Activated CD4-positive, alpha-beta T cell treated with anti-CD3 and anti-CD28 coated beads for 48 hours (primary cell): ENCODE measurements around the gene ITIH5.
A peak's percentile ranks its signal among the peaks of the same experiment; 100 is the strongest.
"Not testable (repeated sequence)": the region's sequence is repeated elsewhere in the genome, so short reads cannot be mapped to it uniquely, and the experiment has no call there.

Experiments used
- DNase-seq: peaks from one replicate; pipeline ENCODE4 v3.0.0-alpha.2; 2020

Gene ITIH5

DNA sequence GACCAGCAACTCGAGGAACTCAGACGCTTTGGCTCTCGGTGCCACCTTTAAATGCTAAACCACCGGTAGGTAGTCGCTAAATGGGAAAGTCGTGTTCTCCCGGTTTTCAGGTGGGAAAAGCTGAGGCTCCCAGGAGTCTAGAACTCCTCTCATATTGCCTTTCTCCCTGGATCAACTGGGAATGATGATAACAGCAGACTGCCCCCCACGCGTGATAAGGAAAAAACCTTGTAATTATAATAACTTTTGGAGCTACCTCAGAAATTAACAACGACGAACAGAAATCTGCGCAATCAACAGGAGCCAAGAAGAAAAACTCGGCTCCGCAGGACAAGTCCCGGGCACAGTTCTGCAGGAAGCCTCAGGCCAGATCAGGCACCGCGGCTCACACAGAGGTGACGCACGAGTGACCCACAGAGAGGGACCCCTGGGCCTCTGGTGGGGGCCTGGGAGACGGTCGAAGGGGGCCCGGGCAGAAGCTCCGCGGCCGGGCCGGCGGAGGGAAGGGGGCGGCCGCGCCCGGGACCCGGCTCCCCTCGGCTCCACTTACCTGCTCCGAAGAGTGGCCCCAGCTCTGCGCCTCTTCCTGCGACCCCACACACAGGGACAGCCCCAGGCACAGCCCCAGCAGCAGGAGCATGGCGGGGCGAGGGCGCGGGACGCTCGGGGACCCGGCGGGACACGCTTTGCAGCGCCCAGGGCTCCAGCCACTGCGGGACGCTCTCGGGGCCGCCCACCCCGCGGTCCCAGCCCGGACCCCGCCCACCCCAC, at the start of gene ITIH5:
Gene ITIH5 (minus strand): TSS at position 714 of the 771 bp plus-strand sequence. CDS start 74 bp downstream, at position 640.
- DNase-seq = peak; percentile 7

GRCh38 chr10:7715515-7715914, 48.7 kb upstream of the ITIH5 start:
- no peak for DNase-seq

DNA sequence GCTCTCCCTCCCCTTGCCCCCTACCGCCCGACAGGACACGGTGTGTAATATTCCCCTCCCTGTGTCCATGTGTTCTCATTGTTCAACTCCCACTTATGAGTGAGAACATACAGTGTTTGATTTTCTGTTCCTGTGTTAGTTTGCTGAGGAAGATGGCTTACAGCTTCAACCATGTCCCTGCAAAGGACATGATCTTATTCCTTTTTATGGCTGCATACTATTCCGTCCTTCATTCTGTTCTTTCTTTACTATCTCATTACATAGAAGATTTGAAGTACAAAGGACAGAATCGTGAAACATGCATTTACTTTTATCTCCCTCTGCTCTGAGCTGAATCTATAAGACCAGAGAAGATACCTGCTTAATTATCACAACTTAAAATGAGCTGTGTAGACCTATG, 44.3 kb upstream of the ITIH5 start:
- not testable (repeated sequence) for DNase-seq

DNA sequence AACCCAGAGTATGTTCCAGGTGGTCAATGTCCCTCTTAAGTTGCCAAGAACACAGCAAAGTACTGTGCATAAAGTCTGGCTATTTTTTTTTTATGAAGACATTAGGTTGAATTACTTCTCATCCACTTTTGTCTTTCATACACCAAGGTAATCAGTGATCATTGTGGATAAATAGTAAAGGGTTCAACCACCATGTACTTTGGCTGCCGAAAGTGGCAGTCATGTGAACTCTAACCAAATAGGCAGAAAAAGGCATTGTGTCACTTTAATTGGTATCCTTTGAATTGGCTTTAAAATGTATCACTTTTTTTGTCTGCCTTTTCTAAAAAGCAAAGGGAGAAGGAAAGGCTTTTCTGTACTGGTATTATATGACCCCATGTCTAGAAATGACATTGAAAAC, 43.7 kb upstream of the ITIH5 start:
- DNase-seq = no peak

DNA sequence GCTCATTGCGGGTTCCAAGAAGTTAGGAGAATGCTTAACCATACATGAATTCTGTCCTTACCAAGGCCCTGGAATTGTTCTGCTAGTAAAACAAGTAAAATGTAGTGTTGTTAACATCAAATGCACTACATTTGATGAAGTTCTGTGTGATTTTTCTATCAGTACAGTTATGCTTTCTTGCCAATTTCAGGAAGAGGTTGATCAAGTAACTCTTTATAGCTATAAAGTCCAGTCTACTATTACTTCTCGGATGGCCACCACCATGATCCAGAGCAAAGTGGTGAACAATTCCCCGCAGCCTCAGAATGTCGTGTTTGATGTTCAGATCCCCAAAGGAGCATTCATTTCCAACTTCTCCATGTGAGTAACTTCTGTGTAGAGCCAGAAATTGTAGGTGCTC, 42.1 kb upstream of the ITIH5 start:
- DNase-seq = no peak

DNA sequence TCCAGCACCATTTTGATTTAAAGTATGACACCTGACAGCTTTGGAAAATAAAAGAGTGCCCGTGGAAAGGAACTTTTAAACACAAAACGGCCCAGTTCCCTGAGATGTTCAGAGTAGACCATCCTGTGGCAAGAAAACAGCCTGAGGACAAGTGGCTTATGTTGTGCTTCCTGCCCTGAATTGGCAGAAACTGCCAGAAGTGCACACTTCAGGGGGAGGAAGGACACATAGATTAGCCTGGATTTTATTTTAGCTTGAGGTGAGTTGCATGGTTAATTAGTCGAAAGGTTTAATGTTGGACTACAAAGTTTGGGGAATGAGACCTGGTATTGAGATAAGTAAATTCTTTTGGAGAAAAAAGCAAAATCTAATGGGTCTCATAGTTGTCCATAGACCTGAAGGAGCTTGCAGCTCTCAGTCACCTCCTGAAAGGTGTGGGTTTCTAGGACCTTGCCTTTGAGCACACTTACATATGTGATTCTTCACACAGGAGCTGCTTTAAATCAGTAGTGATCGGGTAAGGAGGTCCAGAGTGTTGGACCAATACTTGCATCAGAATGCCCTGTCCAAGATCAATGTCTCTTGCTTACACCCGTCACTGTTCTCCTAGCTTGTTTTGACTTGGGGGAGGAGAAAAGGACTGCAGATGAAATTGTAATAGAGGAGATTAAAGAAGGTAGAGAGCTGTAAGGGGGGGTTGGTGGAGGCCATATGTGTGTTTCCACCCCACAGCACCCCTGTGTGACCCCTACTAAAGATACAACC, 41.3 kb upstream of the ITIH5 start:
- DNase-seq = no peak

DNA sequence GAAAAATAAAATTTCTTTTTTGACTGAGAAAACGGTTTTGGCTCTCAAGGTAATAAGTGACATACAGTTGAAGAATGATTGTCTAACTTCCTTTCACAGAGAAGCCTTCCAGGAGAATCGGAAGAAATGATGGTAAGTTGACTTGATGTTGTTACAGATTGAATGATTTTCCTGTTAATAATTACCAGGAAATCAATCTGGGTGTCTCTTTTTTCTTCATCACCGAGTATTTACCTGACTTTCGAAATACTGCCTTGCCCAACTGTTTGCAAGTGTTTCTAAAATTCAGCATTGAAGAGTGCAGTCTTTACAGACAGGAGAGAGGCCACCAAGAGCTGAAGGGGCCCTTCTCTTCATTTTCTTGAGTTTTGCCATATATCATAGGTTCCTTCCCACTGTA, 40.3 kb upstream of the ITIH5 start:
- no peak for DNase-seq

GRCh38 chr10:7706534-7707073, 39.8 kb upstream of the ITIH5 start:
- no peak for DNase-seq

GRCh38 chr10:7705341-7705740, 38.6 kb upstream of the ITIH5 start:
- no peak for DNase-seq

- DNase-seq = no peak
Measured at GRCh38 chr10:7704071-7705016, 37.6 kb upstream of the ITIH5 start.

DNA sequence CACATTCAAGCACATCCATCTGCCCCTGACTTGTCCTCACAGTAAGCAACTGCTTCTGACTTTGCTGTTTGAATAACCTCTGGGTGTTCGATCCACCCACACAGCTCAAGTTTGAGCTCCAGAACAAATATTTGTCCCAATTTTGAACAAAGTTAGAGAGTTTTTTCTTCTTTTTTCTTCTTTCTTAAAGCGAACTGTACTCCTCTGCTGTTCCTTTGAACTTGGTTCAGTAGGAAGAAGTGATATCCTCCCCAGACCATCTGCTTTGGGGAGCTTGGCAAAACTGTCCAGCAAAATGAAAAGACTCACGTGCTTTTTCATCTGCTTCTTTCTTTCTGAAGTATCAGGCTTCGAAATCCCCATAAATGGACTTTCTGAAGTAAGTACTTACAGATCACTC, 36.4 kb upstream of the ITIH5 start, which contains the start of gene ITIH2:
Gene ITIH2 (plus strand): TSS at position 177 of the 400 bp plus-strand sequence. CDS start 119 bp downstream, at position 296.
- no peak for DNase-seq

DNA sequence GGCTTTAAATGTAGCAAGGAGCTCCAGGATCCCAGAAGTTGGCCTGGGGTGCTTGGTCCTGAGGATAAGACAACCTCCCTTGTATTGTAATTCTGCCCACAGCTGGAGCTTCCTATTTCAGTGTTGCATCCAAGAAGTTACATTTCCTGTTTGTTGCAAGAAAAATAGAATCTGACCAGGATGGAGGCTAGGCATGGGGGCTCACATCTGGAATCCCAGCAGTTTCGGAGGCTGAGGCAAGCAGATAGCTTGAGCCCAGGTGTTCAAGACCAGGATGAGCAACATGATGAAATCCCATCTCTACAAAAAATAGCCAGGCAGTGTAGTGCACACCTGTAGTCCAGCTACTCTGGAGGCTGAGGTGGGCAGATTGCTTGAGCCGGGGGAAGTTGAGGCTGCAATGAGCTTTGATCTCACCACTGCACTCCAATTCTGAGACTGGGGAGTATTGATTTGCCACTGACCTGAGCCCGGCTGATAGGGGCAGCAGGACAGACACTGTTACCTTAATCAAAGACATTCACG, 35.6 kb upstream of the ITIH5 start:
- no peak for DNase-seq

GRCh38 chr10:7701158-7701742, 34.5 kb upstream of the ITIH5 start:
- DNase-seq = no peak

DNA sequence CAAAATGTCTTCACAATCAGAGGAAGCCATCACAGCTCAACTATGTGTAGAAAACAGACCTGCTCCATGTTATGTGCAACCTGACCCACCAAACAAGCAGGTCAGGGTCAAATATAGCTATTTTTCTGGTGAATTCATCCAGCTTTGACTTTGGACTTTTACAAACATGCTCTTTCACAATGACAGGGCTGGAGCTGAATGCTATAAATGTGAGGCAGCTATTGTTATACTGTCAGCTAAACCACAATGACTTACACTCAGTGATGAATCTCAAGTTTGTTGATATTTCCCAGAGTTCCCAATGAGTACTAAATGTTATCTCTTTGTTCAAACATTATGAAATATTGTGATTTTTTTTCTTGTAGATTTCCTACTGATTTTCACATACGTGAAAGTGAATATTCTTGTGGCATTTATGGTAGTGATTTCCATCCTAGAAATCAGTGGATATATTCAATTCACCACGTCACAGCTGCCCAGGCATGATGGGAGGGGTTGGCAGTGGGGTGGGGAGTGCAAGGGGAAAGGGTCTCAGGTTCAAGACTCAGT, 33.9 kb upstream of the ITIH5 start:
- no peak for DNase-seq

- no peak for DNase-seq
Measured at GRCh38 chr10:7697426-7697825, 30.7 kb upstream of the ITIH5 start.

- no peak for DNase-seq
Measured at GRCh38 chr10:7696545-7696944, 29.8 kb upstream of the ITIH5 start.

- DNase-seq = not testable (repeated sequence)
Measured at GRCh38 chr10:7693194-7693593, 26.4 kb upstream of the ITIH5 start.

DNA sequence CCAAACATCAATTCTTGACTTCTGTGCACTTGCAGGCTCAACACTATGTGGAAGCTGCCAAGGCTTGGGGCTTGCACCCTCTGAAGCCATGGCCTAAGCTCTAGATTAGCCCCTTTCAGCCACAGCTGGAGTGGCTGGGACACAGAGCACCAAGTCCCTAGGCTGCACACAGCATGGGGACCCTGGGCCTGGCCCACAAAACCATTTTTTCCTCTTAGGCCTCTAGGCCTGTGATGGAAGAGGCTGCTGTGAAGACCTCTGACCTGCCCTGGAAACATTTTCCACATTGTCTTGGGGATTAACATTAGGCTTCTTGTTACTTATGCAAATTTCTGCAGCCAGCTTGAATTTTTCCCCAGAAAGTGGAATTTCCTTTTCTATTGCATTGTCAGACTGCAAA, 25.6 kb upstream of the ITIH5 start:
- DNase-seq = not testable (repeated sequence)

DNA sequence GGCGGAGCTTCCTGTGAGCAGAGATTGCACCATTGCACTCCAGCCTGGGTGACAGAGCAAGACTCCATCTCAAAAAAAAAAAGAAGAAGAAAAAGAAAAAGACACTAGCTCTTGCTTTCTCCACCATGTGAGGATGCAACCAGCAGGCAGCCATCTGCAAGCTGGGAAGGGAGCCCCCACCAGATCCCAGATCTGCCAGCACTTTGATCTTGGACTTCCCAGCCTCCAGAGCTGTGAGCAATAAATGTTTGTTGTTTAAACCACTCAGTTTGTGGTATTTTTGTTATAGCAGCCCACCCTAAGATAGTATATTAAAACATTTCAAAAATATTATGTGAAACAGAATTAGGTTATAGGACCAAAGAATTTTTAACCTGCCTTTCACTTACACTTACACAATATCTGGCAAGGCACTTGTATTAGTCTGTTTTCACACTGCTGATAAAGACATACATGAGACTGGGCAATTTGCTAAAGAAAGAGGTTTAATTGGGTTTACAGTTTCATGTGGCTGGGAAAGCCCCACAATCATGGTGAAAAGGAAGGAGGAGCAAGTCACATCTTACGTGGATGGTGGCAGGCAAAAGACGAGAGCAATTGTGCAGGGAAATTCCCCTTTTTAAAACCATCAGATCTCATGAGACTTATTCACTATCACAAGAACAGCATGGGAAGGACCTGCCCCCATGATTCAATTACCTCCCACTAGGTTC, 24.3 kb upstream of the ITIH5 start:
- not testable (repeated sequence) for DNase-seq

DNA sequence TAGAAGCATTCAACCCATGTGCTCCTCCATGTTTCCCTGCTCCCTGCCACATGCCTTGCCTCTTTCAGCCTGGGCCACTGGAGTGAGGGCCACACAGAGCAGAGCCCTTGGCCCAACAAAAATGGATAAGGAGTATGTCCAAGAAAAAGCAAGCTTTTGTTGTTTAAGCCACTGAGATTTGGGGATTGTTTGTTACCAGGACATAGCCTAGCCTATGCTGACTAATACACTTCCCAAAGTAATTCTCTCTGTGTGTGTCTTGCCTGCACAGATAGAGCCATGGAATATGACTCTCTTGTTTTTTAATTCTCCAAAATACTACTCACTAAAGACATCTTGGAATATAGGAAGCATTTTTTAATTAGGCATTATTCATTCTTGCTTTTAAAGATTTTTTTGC, 22.8 kb upstream of the ITIH5 start:
- DNase-seq = no peak
